ENCODE results near the gene THYN1.
A peak's percentile ranks its signal among the peaks of the same experiment; 100 is the strongest.
"Not testable (repeated sequence)": the region's sequence is repeated elsewhere in the genome, so short reads cannot be mapped to it uniquely, and the experiment has no call there.

THYN1 gene

DNA sequence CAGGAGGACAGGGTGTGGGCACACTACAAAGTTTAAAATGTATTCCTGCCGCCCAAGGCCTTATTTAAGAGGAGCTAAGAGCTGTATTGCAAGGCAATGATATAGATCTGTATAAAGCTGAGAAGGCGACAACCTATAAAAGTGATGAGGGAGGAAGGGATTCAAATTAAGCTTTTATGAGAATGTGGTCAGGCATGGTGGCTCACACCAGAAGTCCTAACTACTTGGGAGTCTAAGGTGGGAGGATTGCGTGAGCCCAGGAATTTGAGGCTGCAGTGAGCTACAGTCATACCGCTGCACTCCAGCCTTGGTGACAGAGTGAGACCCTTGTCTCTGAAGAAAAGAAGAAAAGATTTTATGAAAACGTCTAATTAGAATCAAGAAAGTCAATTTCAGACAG, 13.3 kb upstream of the THYN1 start:
- no peak for ATAC-seq (ENCODE audit: low read depth)
- Mint-ChIP-seq H3K36me3 (peaks cover 6% of the 10 kb centered on the region), H3K9me3 (no peaks in the 10 kb centered on the region), H3K27me3 (peaks cover 10% of the 10 kb centered on the region), H3K4me1 (no peaks in the 10 kb centered on the region), H3K4me3 (no peak overlapping the region), H3K27ac (no peak overlapping the region)
- no peak for DNase-seq (ENCODE audit: low spot score in 2 of 2)

DNA sequence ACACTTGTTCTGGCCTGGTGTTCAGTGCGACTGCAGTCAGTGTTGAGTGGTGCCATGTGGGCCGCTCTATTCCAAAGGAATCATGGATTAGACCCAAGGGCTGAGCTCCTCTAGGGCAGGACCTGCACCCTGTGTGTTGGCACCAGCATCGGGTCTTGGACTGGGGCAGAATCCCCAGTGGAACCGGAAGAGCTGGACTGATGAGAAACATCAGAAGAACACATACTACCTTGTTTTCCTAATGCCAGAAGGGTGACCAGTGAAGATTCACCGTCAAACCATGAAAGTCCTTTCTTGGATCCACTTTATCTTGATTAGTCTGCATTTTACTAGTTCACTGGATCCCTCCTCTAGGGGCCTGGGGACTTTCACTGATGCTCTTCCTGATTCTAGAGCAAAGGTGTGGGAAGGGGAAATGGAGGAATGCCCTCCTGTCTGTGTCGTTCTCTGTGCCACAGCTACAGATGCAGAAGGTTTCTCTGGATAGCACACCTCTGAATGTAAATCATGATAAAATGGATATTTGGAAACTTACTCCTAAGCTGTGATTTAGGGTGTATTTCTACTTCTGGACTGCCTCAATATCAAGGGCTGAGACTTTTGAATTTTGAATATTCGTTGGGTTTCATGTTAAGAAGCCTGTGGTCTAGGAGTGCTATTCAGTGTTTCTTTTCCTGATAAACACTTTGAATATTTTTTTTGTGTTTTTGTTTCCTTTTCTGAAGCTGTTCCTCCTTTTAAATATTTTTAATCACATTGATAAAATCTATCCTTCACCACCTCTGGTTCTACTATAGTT, 12.0 kb upstream of the THYN1 start:
- Mint-ChIP-seq H3K27ac (no peak overlapping the region), H3K27me3 (peaks cover 1% of the 10 kb centered on the region), H3K4me3 (no peak overlapping the region), H3K4me1 (peaks cover 3% of the 10 kb centered on the region), H3K9me3 (no peaks in the 10 kb centered on the region), H3K36me3 (peaks cover 10% of the 10 kb centered on the region)
- ATAC-seq (ENCODE audit: low read depth) (no peak), DNase-seq (ENCODE audit: low spot score in 2 of 2) (no peak)

DNA sequence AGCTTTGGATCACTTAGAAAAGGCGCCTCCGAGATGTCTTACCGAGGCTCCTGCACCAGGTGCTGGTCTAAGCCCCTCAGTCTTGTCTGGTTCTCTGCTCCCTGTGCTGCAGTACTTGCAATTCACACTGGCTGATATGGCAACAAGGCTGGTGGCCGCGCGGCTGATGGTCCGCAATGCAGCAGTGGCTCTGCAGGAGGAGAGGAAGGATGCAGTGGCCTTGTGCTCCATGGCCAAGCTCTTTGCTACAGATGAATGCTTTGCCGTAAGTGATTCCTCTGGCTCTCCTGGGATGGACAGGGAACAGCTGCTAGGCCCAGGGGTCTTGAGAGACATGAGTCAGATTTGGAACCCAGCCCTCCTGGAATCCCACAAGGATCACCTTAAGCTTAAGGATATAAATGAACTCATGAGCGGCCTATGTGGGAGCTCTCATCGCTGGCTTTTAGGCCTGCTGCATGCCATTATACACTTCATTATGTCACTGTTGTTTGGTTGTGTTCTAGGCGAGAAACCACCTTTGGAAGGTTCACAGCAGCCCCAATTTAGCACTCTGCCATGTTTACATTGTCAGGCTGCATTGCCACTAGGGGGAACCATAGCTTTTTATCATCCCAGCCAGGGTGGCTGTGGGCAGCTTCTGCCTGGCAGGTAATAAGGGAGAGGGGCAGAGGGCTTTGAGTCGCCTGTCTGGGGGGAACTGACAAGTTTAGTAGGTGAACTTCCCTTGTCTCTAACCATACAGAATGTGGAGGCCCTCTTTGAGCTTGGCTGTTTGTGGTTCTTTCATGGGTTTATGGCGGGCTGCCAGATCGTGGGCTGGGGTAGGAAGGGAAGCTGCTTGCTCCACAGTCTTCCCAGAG, 8.7 kb upstream of the THYN1 start:
- Mint-ChIP-seq H3K27ac (no peak overlapping the region), H3K4me3 (no peak overlapping the region), H3K9me3 (no peaks in the 10 kb centered on the region), H3K4me1 (peaks cover 3% of the 10 kb centered on the region), H3K27me3 (no peaks in the 10 kb centered on the region), H3K36me3 (peaks cover 19% of the 10 kb centered on the region)
- DNase-seq (ENCODE audit: low spot score in 2 of 2) (no peak), ATAC-seq (ENCODE audit: low read depth) (no peak)

DNA sequence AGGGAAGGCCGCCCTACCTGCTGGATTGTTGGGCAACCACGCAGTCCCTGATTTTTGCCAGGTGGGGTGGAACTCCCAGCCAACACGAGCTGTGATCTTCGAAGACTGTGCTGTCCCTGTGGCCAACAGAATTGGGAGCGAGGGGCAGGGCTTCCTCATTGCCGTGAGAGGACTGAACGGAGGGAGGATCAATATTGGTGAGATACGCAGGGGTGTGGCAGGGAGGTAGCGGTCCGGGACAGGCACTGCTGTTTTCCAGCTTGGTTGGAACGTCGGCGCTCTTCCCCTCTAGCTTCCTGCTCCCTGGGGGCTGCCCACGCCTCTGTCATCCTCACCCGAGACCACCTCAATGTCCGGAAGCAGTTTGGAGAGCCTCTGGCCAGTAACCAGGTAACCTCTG, 7.8 kb upstream of the THYN1 start:
- Mint-ChIP-seq H3K9me3 (no peaks in the 10 kb centered on the region), H3K27ac (no peak overlapping the region), H3K36me3 (peaks cover 19% of the 10 kb centered on the region), H3K27me3 (no peaks in the 10 kb centered on the region), H3K4me1 (peaks cover 3% of the 10 kb centered on the region), H3K4me3 (no peak overlapping the region)
- ATAC-seq (ENCODE audit: low read depth): no peak
- DNase-seq (ENCODE audit: low spot score in 2 of 2): no peak

DNA sequence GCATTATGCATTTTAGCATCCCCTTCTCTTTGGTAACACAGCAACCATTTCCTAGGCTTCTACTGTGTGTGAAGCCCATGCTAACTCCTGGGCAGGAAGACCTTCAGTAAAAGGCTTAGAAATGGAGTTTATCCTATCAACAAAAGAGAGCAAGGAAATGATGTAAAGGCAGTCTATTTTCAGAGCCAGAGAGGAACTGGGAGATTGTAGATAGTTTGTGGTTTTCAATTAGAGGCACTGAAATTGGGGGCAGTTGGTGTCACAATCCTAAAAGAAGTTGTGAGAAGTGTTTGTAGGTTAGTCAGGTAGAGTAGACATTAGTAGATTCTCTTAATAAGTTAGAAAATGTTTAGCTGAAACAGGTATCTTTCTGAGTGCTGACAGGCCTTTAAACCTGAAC, 7.4 kb upstream of the THYN1 start:
- H3K27me3 Mint-ChIP-seq: no peaks in the 10 kb centered on the region
- H3K4me1 Mint-ChIP-seq: peaks cover 3% of the 10 kb centered on the region
- no peak overlapping the region for H3K27ac Mint-ChIP-seq
- DNase-seq (ENCODE audit: low spot score in 2 of 2) (no peak), ATAC-seq (ENCODE audit: low read depth) (no peak)
- peaks cover 19% of the 10 kb centered on the region for H3K36me3 Mint-ChIP-seq
- no peaks in the 10 kb centered on the region for H3K9me3 Mint-ChIP-seq
- H3K4me3 Mint-ChIP-seq: no peak overlapping the region

DNA sequence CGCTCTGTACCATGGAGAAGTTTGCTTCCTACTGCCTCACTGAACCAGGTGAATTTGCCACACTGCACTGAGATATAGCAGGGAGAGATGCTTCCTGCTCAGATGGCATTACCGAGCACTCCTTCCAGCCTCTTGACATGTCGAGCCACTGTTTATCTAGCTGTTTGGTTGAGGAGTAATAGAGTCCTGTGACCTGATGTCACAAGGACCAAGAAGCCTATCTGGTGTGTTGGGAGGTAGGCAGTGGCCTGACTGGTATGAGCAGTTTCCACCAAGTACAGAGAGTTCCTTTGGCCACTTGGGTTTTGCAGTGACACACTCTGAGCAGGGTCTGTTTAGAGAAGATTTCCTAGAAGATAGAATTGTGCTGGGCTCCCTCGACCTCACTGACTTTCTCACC, 5.4 kb upstream of the THYN1 start:
- ATAC-seq (ENCODE audit: low read depth): no peak
- no peaks in the 10 kb centered on the region for H3K27me3 Mint-ChIP-seq
- no peak overlapping the region for H3K4me3 Mint-ChIP-seq
- H3K27ac Mint-ChIP-seq: no peak overlapping the region
- no peak for DNase-seq (ENCODE audit: low spot score in 2 of 2)
- peaks cover 10% of the 10 kb centered on the region for H3K4me1 Mint-ChIP-seq
- H3K9me3 Mint-ChIP-seq: no peaks in the 10 kb centered on the region
- H3K36me3 Mint-ChIP-seq: peaks cover 16% of the 10 kb centered on the region

DNA sequence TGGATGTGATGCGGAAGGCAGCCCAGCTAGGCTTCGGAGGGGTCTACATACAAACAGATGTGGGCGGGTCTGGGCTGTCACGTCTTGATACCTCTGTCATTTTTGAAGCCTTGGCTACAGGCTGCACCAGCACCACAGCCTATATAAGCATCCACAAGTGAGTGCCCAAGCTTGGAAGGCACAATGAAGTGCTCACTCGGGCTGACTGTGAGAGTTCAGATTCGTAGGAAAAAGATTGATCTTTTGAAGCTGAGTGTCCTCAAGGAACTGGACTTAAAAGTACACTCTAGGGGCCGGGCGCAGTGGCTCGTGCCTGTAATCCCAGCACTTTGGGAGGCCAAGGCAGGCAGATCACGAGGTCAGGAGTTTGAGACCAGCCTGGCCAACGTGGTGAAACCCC, 3.9 kb upstream of the THYN1 start:
- no peak overlapping the region for H3K4me3 Mint-ChIP-seq
- H3K36me3 Mint-ChIP-seq: peaks cover 14% of the 10 kb centered on the region
- ATAC-seq (ENCODE audit: low read depth) (no peak), DNase-seq (ENCODE audit: low spot score in 2 of 2) (no peak)
- H3K9me3 Mint-ChIP-seq: no peaks in the 10 kb centered on the region
- peaks cover 15% of the 10 kb centered on the region for H3K4me1 Mint-ChIP-seq
- H3K27me3 Mint-ChIP-seq: no peaks in the 10 kb centered on the region
- no peak overlapping the region for H3K27ac Mint-ChIP-seq

DNA sequence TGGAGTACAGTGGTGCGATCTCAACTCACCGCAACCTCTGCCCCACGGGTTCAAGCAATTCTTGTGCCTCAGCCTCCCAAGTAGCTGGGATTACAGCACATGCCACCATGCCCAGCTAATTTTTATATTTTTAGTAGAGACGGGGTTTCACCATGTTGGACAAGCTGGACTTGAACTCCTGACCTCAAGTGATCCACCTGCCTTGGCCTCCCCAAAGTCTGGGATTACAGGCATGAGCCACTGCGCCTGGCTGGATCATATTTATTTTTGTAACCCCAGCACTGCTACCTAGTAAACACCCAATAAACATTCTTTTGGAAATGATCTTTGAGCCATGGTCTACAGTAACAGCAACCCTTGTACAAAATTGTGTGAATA, 2.0 kb upstream of the THYN1 start:
- not testable (repeated sequence) for DNase-seq (ENCODE audit: low spot score in 2 of 2); H3K9me3 Mint-ChIP-seq; H3K36me3 Mint-ChIP-seq; H3K4me3 Mint-ChIP-seq; ATAC-seq (ENCODE audit: low read depth); H3K27ac Mint-ChIP-seq; H3K27me3 Mint-ChIP-seq
- H3K4me1 Mint-ChIP-seq: peaks cover 13% of the 10 kb centered on the region

DNA sequence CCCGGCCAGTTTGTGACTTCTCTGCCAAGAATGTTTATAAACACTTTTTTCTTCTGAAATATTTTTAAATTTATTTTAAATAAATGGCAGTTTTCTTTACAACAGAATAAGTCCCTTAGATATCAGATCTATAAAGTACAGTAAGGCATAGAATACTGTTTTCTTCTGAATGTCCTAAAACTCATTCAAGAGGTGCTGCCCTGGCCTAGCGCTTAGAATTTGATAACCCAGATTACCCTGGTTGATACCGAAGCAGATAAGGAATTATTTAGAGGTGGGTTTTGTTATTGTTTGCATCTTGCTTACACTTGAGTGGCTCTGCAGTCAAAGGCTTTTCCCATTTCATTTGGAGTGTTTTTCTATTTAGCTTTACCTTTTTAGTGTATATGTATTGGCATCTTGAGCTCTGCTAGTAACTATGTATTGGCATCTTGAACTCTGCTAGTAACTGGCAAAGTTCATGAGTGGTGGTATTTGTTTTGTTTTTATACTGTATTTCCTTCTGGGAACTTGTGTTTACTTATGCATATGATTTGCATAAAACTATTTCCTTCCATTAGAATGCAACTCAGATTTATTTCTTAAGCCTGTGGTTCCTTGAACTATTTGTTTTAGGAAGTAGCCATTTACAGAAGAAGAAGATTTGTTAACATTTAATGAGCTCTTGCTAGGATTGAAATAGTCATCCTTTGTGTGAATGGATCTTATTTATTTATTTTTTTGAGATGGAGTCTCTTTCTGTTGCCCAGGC, 1.5 kb upstream of the THYN1 start:
- H3K27me3 Mint-ChIP-seq: no peaks in the 10 kb centered on the region

DNA sequence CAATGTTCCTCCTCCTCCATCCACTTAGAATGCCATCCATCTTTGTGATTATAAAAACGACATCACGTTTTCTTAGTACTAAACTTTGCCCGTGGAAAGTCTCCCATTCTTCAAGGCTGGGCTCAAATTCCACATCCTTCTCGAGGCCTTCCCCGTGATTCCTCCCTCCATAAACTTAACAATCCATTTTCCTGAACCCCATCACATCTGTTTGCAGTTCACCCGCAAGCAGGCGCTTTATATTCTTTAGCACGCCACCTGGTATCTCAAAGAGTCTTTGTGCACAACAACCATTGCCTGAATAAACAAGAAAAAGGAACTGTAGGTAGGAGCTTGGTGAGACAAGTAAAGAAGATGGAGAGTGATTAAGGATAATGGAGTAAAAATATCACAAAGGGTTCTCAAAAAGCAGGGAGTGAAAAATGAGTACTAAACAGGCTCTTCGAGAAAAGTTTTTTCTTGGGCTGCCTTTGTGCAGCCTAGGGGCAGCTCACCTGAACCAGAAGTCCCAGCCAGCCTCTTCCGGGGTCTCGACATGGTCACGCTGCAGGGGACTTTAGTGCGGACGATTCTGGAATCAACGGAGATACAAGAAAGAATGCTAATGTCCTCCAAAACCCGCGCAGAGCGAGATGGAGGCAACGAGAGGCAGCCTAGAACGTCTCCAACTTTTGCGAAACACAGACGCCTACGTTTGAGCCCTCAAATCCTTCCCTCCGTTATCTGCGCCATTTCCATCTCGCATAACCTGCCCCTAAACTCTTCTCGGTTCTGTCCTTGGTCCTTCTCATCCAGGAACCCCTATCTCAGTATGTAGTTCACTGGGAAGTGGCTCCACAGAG, 585 bp downstream of the THYN1 start:
- no peaks in the 10 kb centered on the region for H3K9me3 Mint-ChIP-seq
- peaks cover 13% of the 10 kb centered on the region for H3K4me1 Mint-ChIP-seq
- no peaks in the 10 kb centered on the region for H3K27me3 Mint-ChIP-seq
- DNase-seq (ENCODE audit: low spot score in 2 of 2) (no peak), ATAC-seq (ENCODE audit: low read depth) (peak; percentile 2)
- H3K27ac Mint-ChIP-seq: peak overlapping the region; percentile 69
- peak overlapping the region; percentile 90 for H3K4me3 Mint-ChIP-seq
- peaks cover 8% of the 10 kb centered on the region for H3K36me3 Mint-ChIP-seq

More for the DNA sequence above, 1.5 kb upstream of the THYN1 start:
- Mint-ChIP-seq H3K9me3 (no peaks in the 10 kb centered on the region), H3K36me3 (peaks cover 9% of the 10 kb centered on the region), H3K4me1 (peaks cover 13% of the 10 kb centered on the region), H3K27ac (no peak overlapping the region), H3K4me3 (peak overlapping the region; percentile 90)
- no peak for DNase-seq (ENCODE audit: low spot score in 2 of 2)
- no peak for ATAC-seq (ENCODE audit: low read depth)

DNA sequence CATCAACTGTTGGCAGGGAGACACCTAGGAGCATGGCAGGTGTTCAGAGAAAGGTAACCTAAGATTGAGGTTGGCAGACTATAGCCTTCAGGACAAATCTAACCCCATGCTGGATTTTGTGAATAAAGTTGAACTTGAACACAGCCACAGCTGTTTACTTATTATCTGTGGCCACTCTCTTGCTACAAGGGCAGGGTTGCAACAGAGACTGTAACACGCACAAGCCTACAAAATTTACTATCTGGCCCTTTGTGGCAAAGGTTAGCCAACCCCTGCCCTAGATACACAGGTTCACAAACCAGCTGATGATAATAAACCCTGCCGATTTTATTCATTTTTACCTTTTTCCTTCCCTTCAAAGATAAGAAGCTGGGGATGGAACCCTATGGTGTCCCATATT, 2.5 kb downstream of the THYN1 start:
- H3K4me1 Mint-ChIP-seq: peaks cover 13% of the 10 kb centered on the region
- H3K36me3 Mint-ChIP-seq: peaks cover 11% of the 10 kb centered on the region
- ATAC-seq (ENCODE audit: low read depth) (no peak), DNase-seq (ENCODE audit: low spot score in 2 of 2) (no peak)
- H3K27ac Mint-ChIP-seq: no peak overlapping the region
- no peaks in the 10 kb centered on the region for H3K27me3 Mint-ChIP-seq
- H3K9me3 Mint-ChIP-seq: no peaks in the 10 kb centered on the region
- H3K4me3 Mint-ChIP-seq: no peak overlapping the region

DNA sequence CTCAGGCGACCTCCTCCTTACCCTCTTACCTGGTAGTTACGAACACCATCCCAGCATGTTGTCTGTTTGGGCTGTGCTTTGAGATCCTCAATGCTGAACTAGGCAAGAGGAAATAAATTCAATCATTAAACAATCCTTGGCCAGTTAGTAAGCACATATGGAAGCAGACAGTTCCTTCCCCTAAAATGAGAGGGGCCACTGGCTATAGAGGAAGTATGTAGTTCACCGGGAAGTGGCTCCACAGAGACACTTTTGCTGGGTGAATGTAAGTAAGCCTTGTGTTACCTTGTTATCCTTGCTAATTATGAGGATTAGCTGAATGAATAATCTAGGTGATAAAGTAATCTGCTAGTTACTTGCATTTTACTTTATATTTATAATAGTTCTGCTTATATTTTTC, 2.9 kb downstream of the THYN1 start:
- H3K27ac Mint-ChIP-seq: no peak overlapping the region

DNA sequence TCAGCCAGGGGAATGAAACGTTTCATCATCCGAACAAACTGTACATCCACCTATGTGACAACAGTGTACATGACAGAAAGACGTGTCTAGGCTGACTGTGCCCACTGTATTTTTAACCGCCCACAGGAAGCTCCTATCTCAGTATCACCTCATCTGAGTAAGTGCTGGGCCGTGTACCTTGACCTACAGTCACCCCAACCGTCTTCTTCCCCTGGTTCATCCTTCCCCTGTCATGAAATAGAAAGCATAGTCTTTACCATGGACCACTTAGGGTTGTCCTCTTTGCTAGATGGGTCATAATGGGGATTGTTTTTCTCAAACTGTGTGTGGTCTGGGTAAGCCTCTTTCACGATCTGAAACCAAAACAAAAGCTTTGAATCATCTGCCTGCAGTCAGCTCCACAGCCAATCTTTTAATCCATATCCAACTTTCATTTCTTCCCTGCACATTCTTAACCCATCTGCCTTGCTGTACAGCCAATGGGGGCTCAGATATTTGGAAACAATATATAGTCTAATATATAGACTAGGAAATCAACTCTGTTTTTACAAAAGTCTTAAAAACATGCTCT, 4.2 kb downstream of the THYN1 start:
- H3K27ac Mint-ChIP-seq: no peak overlapping the region
- H3K4me1 Mint-ChIP-seq: peaks cover 14% of the 10 kb centered on the region
- no peak overlapping the region for H3K4me3 Mint-ChIP-seq
- ATAC-seq (ENCODE audit: low read depth) (no peak), DNase-seq (ENCODE audit: low spot score in 2 of 2) (no peak)
- peaks cover 11% of the 10 kb centered on the region for H3K36me3 Mint-ChIP-seq
- H3K9me3 Mint-ChIP-seq: no peaks in the 10 kb centered on the region
- no peaks in the 10 kb centered on the region for H3K27me3 Mint-ChIP-seq

More for the DNA sequence above, 2.9 kb downstream of the THYN1 start:
- H3K4me3 Mint-ChIP-seq: no peak overlapping the region
- no peaks in the 10 kb centered on the region for H3K27me3 Mint-ChIP-seq
- DNase-seq (ENCODE audit: low spot score in 2 of 2) (no peak), ATAC-seq (ENCODE audit: low read depth) (no peak)
- H3K4me1 Mint-ChIP-seq: peaks cover 13% of the 10 kb centered on the region
- H3K36me3 Mint-ChIP-seq: peaks cover 11% of the 10 kb centered on the region
- no peaks in the 10 kb centered on the region for H3K9me3 Mint-ChIP-seq

Data from memory B cell (primary cell).